Hepatocyte (in vitro differentiated cells): ENCODE results near the gene NUFIP1.

Experiments
- CTCF ChIP-seq: fragments of 200-600 bp; sonication (generic); IDR thresholded peaks from 2 replicates; pipeline ENCODE4 v1.5.1; 2016; ENCODE audit warnings: antibody characterized with exemption, mild to moderate bottlenecking; ENCODE audit not compliant: poor library complexity
- EZH2 ChIP-seq: fragments of 200-600 bp; sonication (generic); IDR thresholded peaks from 2 replicates; pipeline ENCODE4 v1.6.1; 2016; ENCODE audit warnings: antibody characterized with exemption, mild to moderate bottlenecking, borderline replicate concordance
- EZH2phosphoT487 ChIP-seq: fragments of 200-600 bp; sonication (generic); IDR thresholded peaks from one replicate; pipeline ENCODE4 v1.6.1; 2018; ENCODE audit warnings: antibody characterized with exemption, mild to moderate bottlenecking, low read depth, moderate library complexity; ENCODE audit not compliant: unreplicated experiment, severe bottlenecking

- no peak for TF ChIP-seq CTCF
- no peak for TF ChIP-seq EZH2phosphoT487
- no peak for TF ChIP-seq EZH2
Observed at GRCh38 chr13:45007225-45007624, 18.0 kb upstream of the NUFIP1 start.
